Measurements from ENCODE around the gene PPP1R9B. TPM values are rescaled to one million over a fixed set of nuclear protein-coding genes. Genes with fewer than 3 reads are reported as not detected.
A peak's percentile ranks its signal among the peaks of the same experiment; 100 is the strongest.

PPP1R9B gene
- total RNA-seq, 3 donors from 2014 or later (not counting 1 experiment from before 2014, with no cell fraction given): 124 to 162 (median 135) TPM

DNA sequence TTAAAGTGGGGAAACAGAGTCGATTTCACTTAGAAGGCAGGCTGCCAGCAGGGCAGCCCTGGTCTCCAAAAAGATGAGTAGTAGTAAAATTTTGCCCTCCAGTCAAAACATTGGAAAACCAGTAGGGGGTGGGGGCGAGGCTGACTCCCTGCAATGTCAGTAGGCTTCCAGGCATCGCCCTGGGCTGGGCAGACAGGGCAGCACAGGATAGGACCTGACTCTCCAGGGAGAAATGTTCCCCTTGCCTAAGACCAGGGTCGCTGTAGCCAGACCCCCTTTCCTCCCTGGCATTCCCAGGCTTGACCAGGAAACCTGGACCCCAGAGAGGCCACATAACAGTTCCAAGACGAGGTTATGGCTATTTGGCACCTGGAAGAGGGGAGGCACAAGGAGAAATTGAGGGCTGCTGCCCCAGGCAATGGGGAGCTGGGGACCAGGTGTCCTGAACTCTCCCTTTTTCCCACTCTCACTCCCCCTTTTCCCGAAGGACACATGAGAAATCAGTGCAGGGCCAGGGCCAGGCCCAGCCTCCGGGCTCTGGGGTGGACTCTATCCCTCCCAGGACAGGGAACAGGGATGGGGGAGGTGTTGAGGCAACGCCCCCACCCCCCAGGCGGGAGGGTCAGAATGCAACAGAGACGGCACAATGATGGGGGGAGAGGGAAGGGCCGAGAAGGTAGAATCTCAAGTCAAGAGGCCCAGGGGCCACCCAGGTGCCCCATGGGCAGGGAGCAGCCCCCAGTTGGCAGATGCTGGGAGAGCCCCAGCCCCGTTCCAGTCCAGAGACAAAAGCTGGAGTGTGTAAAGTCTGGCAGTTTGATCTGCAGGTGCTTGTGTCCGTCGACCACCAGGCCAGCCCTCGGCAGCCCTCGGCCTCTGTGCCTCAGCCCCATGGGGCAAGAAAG, 16.0 kb downstream of the PPP1R9B start:
- Histone ChIP-seq H3K4me3 (ENCODE audit: low read length) (no peak overlapping the region), H3K27me3 (ENCODE audit: control insufficient read depth, insufficient read depth, low read length) (peaks cover 5% of the 10 kb centered on the region), H3K27ac (ENCODE audit: low read length) (no peak overlapping the region), H3K9me3 (ENCODE audit: control insufficient read depth, insufficient read depth, low read length) (no peaks in the 10 kb centered on the region), H3K4me1 (ENCODE audit: control insufficient read depth, insufficient read depth, low read length) (peaks cover 18% of the 10 kb centered on the region), H3K36me3 (ENCODE audit: control insufficient read depth, insufficient read depth, low read length) (peaks cover 52% of the 10 kb centered on the region)
- TF ChIP-seq, protein P1, sequence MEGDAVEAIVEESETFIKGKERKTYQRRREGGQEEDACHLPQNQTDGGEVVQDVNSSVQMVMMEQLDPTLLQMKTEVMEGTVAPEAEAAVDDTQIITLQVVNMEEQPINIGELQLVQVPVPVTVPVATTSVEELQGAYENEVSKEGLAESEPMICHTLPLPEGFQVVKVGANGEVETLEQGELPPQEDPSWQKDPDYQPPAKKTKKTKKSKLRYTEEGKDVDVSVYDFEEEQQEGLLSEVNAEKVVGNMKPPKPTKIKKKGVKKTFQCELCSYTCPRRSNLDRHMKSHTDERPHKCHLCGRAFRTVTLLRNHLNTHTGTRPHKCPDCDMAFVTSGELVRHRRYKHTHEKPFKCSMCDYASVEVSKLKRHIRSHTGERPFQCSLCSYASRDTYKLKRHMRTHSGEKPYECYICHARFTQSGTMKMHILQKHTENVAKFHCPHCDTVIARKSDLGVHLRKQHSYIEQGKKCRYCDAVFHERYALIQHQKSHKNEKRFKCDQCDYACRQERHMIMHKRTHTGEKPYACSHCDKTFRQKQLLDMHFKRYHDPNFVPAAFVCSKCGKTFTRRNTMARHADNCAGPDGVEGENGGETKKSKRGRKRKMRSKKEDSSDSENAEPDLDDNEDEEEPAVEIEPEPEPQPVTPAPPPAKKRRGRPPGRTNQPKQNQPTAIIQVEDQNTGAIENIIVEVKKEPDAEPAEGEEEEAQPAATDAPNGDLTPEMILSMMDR (IDR thresholded peaks at IDR 0.05): no peak
- H3K4me1 Mint-ChIP-seq: peaks cover 6 to 50% of the 10 kb centered on the region in 2 donors
- ATAC-seq (no peak), DNase-seq (no peak)
- H3K27ac Mint-ChIP-seq: peak overlapping the region in 1 of 2 donors; percentile 37
- H3K4me3 Mint-ChIP-seq: no peak overlapping the region
- H3K9me3 Mint-ChIP-seq: no peaks in the 10 kb centered on the region
- WGBS (ENCODE audit: insufficient coverage): 90% methylated on average over 16 of the region's 16 CpGs
- H3K36me3 Mint-ChIP-seq: no peaks in the 10 kb centered on the region
- intact Hi-C loops (cut with micrococcal nuclease): loop anchor here (5.0 kb wide), 1 partner anchor 33 kb away; the partner anchor contains the start of gene SGCA
- peaks cover 0 to 6% of the 10 kb centered on the region in 2 donors for H3K27me3 Mint-ChIP-seq (ENCODE audit: low read depth in 2 of 2)

DNA sequence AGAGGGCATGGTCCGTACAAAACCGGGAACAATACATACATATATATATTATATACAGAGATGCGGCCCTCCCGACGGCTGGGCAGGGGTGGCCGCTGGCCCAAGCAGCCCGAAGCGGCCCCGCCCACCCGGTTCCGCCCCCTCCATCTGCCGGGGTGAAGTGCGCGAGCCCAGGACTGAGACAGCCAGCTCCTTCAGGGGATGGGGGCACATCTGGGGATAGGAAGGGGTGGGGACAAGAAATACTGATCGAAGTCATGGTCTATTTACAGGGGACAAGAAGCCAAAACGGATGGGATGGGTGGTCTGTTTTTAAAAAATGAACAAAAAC, 16.7 kb downstream of the PPP1R9B start:
- Histone ChIP-seq H3K27ac (ENCODE audit: low read length) (no peak overlapping the region), H3K36me3 (ENCODE audit: control insufficient read depth, insufficient read depth, low read length) (peaks cover 45% of the 10 kb centered on the region), H3K4me3 (ENCODE audit: low read length) (no peak overlapping the region), H3K9me3 (ENCODE audit: control insufficient read depth, insufficient read depth, low read length) (no peaks in the 10 kb centered on the region), H3K27me3 (ENCODE audit: control insufficient read depth, insufficient read depth, low read length) (peaks cover 8% of the 10 kb centered on the region), H3K4me1 (ENCODE audit: control insufficient read depth, insufficient read depth, low read length) (peaks cover 22% of the 10 kb centered on the region)
- ATAC-seq (no peak), DNase-seq (no peak)
- no peak overlapping the region for H3K4me3 Mint-ChIP-seq
- H3K4me1 Mint-ChIP-seq: peaks cover 9 to 51% of the 10 kb centered on the region in 2 donors
- TF ChIP-seq, protein P1 (IDR thresholded peaks at IDR 0.05): no peak
- no peaks in the 10 kb centered on the region for H3K9me3 Mint-ChIP-seq
- WGBS (ENCODE audit: insufficient coverage): 85% methylated on average over 14 of the region's 16 CpGs
- peak overlapping the region in 1 of 2 donors; percentile 37 for H3K27ac Mint-ChIP-seq
- intact Hi-C loops (cut with micrococcal nuclease): loop anchor here (5.0 kb wide), 1 partner anchor 34 kb away; the partner anchor contains the start of gene SGCA
- H3K27me3 Mint-ChIP-seq (ENCODE audit: low read depth in 2 of 2): peaks cover 2 to 8% of the 10 kb centered on the region in 2 donors
- no peaks in the 10 kb centered on the region for H3K36me3 Mint-ChIP-seq

DNA sequence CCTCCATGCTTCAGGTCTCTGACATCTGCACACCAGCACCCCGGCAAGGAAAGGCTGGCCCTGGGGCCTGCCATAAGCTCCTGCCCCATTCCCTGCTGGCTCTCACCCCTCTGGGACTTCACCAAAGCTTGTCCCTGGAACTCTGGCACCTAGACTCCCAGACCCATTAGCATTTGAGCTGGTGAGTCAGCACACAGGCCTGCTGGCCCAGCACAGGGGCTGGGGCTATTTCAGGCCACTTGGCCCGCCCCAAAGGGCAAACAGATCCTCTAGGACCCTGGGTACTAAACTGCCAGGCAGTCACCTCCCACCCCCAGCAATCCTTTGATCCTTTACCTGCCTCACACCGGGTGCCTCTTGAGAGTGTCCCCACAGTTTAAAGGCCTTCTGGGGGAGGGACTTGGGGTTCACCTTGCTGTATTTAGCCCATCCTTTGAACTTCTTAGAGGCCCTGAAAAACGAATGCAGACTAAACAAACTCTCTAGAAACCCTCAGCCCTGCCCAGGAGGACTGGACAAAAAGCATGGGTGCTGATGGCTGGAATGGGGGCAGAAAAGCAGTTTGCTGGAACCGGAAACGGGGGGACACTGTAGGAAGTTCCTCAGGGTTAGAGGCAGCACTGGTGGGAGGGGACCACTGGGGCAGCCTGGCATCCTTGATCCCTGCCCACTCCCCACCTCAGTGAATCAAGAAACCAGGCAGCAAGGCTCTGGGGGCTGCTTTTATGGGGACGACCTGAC, 17.3 kb downstream of the PPP1R9B start:
- H3K4me1 ChIP-seq (ENCODE audit: control insufficient read depth, insufficient read depth, low read length): peaks cover 28% of the 10 kb centered on the region
- no peak for DNase-seq
- H3K27me3 ChIP-seq (ENCODE audit: control insufficient read depth, insufficient read depth, low read length): peaks cover 12% of the 10 kb centered on the region
- Mint-ChIP-seq H3K36me3 (no peaks in the 10 kb centered on the region), H3K4me3 (no peak overlapping the region), H3K4me1 (peaks cover 13 to 53% of the 10 kb centered on the region in 2 donors), H3K9me3 (no peaks in the 10 kb centered on the region), H3K27me3 (ENCODE audit: low read depth in 2 of 2) (peaks cover 6 to 13% of the 10 kb centered on the region in 2 donors), H3K27ac (peak overlapping the region in 1 of 2 donors; percentile 37)
- no peak overlapping the region for H3K4me3 ChIP-seq (ENCODE audit: low read length)
- 91% methylated on average over 5 of the region's 7 CpGs for WGBS (ENCODE audit: insufficient coverage)
- no peak for ATAC-seq
- intact Hi-C loops (cut with micrococcal nuclease): loop anchor here (5.0 kb wide), 1 partner anchor 34 kb away; the partner anchor contains the start of gene SGCA
- TF ChIP-seq, protein P1 (IDR thresholded peaks at IDR 0.05): no peak
- peaks cover 39% of the 10 kb centered on the region for H3K36me3 ChIP-seq (ENCODE audit: control insufficient read depth, insufficient read depth, low read length)
- no peaks in the 10 kb centered on the region for H3K9me3 ChIP-seq (ENCODE audit: control insufficient read depth, insufficient read depth, low read length)
- H3K27ac ChIP-seq (ENCODE audit: low read length): no peak overlapping the region
